Large intestine (tissue), 3 donors: ENCODE results near the gene KIAA1755. TPM values are rescaled to one million over a fixed set of nuclear protein-coding genes. Genes with fewer than 3 reads are reported as not detected.
"Not testable (repeated sequence)": the region's sequence is repeated elsewhere in the genome, so short reads cannot be mapped to it uniquely, and the experiment has no call there.

Experiments
- DNase-seq, 2 donors: peaks; one replicate each; pipeline versions ENCODE4 v3.0.0 to v3.0.0-alpha.2; 2013
- H3K27ac ChIP-seq: one replicate; pipeline ENCODE4 v1.5.1; 2013; ENCODE audit warnings: low read length
- H3K27me3 ChIP-seq: 2 replicates; pipeline ENCODE4 v1.6.1; 2013; ENCODE audit warnings: low read length; ENCODE audit not compliant: control insufficient read depth, insufficient read depth
- H3K36me3 ChIP-seq: 2 replicates; pipeline ENCODE4 v1.6.1; 2013; ENCODE audit warnings: low read length; ENCODE audit not compliant: control insufficient read depth, insufficient read depth
- H3K4me1 ChIP-seq: one replicate; pipeline ENCODE4 v1.6.1; 2013; ENCODE audit warnings: low read length; ENCODE audit not compliant: control insufficient read depth, insufficient read depth
- H3K4me3 ChIP-seq: one replicate; pipeline ENCODE4 v1.5.1; 2013; ENCODE audit warnings: low read length
- H3K9me3 ChIP-seq: one replicate; pipeline ENCODE4 v1.6.1; 2013; ENCODE audit warnings: mild to moderate bottlenecking, low read depth, low read length, moderate library complexity; ENCODE audit not compliant: control insufficient read depth
- WGBS: methylation state at CpG from one replicate; pipeline ENCODE4 v1.1.5; 2013; ENCODE audit warnings: low lambda C conversion rate; ENCODE audit not compliant: insufficient coverage; 5-methylcytosine and 5-hydroxymethylcytosine counted together
- polyA plus RNA-seq: library from polyadenylated mRNA; unstranded; fragments of 120-200 nt; gene quantifications from one replicate; pipeline ENCODE4 v1.2.1, GENCODE V29; 2013

Gene KIAA1755
- polyA plus RNA-seq, 1 donor: 8.4 TPM

DNA sequence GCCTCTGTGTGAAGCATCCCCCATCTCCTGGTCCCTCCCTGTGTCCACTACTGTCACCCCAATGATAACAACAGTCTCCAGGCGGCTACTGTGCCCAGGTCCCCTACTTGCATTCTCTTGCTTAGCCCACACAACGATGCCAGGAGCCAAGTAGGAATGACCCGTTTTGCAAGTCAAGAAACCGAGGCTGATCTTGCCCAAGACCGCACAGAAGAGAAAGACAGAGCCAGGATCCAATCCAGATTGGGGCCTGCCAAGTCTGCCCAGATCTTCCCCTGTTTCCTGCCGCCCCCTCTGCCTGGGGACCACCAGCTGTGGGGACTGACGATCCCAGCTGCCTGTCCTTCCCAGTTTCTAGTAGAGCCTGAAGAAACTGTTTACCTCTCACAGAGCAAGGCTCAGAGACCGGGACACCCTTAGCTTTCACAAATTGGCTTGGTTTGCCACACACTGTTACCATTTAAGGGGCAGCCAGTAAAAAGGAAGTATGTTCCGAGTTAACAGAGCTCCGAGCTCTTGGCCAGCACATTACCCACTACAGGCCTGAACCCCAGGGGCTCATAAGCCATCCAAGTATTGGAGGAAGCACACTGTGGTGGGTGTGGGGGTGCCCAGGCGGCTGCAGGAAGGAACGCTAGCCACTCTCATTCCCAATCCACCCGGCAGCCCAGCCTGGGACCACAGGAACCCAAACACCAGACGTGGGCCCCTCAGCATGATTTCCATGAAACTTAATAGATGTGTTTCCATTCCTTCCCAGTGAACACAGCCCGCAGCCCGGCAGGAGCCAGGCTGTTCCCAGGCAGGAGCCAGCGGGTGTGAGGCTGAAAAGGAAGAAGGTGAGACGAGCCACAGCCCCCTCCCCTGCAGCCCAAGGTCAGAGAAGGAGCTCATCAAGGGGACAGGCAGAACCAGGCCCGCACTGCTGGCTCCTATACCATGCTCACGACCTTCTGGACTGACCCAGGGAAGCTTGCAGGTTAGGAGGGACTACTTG, 7.9 kb downstream of the KIAA1755 start:
- no CpG with 5 or more reads among the region's 20 CpGs for WGBS
- H3K27ac ChIP-seq: no peak overlapping the region
- peaks cover 2% of the 10 kb centered on the region for H3K27me3 ChIP-seq
- no peak for DNase-seq
- H3K4me1 ChIP-seq: no peaks in the 10 kb centered on the region
- H3K9me3 ChIP-seq: no peaks in the 10 kb centered on the region
- no peaks in the 10 kb centered on the region for H3K36me3 ChIP-seq
- H3K4me3 ChIP-seq: no peak overlapping the region

DNA sequence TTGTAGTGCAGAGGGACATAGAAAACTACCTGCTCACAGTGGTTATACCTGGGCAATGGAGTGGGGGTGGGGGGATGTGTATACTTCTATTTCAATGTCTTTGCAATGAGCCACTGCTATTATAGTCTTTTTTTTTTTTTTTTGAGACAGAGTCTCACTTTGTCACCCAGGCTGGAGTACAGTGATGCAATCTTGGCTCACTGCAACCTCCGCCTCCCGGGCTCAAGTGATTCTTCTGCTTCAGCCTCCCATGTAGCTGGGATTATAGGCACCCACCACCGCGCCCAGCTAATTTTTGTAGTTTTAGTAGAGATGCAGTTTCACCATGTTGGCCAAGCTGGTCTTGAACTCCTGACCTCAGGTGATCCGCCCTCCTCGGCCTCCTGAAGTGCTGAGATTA, 9.1 kb downstream of the KIAA1755 start:
- H3K9me3 ChIP-seq, H3K4me1 ChIP-seq, H3K27ac ChIP-seq, DNase-seq, H3K27me3 ChIP-seq, H3K36me3 ChIP-seq, H3K4me3 ChIP-seq: not testable (repeated sequence)
- no CpG with 5 or more reads among the region's 6 CpGs for WGBS

DNA sequence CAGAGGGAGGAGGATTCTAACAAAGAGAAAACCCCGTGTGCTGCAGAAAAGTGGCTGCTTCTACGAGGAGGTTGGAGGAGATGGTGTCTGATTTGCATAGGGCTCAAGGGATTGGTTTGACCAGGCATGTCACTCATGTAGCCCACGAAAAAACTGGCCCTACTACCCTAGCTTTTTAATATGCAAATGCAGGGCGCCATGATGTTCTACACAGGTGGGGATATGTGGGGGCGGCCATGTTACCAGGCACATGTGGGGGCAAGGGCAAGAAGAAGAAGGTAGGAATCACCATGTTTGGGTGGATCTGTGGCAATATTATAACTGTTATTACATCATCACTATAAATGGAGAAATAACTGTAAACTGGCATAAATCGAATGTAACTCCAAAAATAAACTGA, 9.9 kb downstream of the KIAA1755 start:
- no peak overlapping the region for H3K27ac ChIP-seq
- no peaks in the 10 kb centered on the region for H3K9me3 ChIP-seq
- no peak overlapping the region for H3K4me3 ChIP-seq
- H3K36me3 ChIP-seq: no peaks in the 10 kb centered on the region
- H3K27me3 ChIP-seq: no peaks in the 10 kb centered on the region
- 83% methylated on average over 1 of the region's 6 CpGs for WGBS
- DNase-seq: no peak
- no peaks in the 10 kb centered on the region for H3K4me1 ChIP-seq

DNA sequence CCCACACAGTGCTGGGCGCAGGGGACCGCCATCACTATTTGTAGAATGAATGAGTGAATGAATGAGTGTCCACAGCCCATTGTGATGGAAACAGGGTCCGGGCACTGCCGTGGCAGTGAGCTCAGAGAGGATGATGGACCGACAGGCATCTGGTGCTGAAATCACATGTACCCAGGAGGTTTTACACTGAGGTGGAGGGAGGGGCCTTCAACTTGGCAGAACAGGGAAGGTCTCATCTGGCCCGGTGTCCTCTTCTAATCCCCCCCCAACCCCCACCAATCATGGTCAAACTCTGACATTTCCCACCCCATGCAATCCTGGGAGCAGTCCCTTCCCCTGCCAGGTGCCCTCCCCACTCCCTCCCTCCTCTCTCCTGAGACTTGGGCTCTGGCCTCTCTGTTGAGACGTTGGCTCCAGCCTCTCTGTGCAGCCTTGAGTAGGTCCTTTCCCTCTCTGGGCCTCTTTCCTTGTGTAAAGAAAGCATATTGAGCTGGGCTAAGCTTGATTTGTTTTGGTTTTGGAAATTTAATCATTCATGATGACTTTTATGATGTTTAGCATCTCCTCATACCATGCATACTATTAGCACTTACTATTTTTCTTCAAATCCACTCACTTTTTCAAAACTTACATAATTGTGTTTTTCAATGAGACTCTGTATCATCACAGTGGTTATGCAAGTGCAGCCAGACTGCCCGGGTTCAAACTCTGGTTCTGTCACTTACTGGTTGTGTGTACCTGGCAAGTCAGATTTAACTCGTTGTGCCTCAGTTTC, 10.8 kb downstream of the KIAA1755 start:
- no peak overlapping the region for H3K4me3 ChIP-seq
- no peaks in the 10 kb centered on the region for H3K9me3 ChIP-seq
- no peaks in the 10 kb centered on the region for H3K36me3 ChIP-seq
- DNase-seq: no peak
- H3K4me1 ChIP-seq: no peaks in the 10 kb centered on the region
- H3K27me3 ChIP-seq: no peaks in the 10 kb centered on the region
- no peak overlapping the region for H3K27ac ChIP-seq
- no CpG with 5 or more reads among the region's 9 CpGs for WGBS

DNA sequence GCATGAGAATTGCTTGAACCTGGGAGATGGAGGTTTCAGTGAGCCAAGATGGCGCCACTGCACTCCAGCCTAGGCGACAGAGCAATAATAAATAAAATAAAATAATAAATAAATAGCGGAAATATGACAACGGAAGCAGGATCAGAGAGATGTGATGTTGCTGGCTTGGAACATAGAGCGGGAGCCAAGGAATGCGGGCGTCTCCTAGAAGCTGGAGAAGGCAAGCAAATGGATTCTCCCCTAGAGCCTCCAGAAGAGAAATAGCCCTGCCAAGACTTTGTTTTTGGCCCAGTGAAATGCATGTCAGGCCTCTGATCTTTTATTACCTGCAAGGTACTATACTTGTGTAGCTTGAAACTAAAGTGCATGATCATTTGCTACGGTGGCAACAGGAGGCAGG, 12.4 kb downstream of the KIAA1755 start:
- DNase-seq: no peak
- no peaks in the 10 kb centered on the region for H3K27me3 ChIP-seq
- H3K4me1 ChIP-seq: no peaks in the 10 kb centered on the region
- no peaks in the 10 kb centered on the region for H3K9me3 ChIP-seq
- H3K36me3 ChIP-seq: no peaks in the 10 kb centered on the region
- H3K27ac ChIP-seq: no peak overlapping the region
- no peak overlapping the region for H3K4me3 ChIP-seq
- 90% methylated on average over 4 of the region's 8 CpGs for WGBS

DNA sequence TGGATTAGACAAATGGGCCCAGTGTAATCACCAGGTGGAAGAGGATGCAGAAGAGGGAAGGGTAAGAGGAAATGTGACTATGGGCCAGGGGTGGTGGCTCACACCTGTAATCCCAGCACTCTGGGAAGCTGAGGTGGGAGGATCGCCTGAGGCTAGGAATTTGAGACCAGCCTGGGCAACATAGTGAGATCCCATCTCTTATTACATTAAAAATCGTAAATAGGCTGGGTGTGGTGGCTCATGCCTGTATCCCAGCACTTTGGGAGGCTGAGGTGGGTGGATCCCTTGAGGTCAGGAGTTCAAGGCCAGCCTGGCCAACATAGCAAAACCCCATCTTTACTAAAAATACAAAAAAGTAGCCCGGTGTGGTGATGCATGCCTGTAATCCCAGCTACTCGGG, 12.8 kb downstream of the KIAA1755 start:
- DNase-seq, H3K36me3 ChIP-seq, H3K9me3 ChIP-seq, H3K27me3 ChIP-seq, H3K4me1 ChIP-seq, H3K4me3 ChIP-seq, H3K27ac ChIP-seq: not testable (repeated sequence)
- no CpG with 5 or more reads among the region's 4 CpGs for WGBS

DNA sequence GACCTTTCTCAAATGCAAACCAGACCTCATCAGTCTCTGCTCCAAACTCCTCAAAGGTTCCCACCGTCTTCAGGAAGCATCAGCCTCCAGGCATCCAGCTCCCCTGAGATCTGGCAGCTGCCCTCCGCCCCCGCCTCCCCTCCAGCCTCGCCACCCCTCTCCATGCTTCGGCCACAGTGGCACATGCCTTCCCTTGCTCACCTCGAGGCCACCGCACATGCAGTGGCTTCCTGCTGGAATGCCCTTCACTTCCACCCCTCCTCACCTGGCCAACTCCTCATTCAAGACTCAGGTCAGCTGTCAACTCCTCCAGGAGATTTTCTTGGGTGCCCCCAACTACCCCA, 13.4 kb downstream of the KIAA1755 start:
- Histone ChIP-seq H3K27ac (no peak overlapping the region), H3K9me3 (peaks cover 4% of the 10 kb centered on the region), H3K27me3 (no peaks in the 10 kb centered on the region), H3K4me3 (no peak overlapping the region), H3K4me1 (no peaks in the 10 kb centered on the region), H3K36me3 (no peaks in the 10 kb centered on the region)
- no CpG with 5 or more reads among the region's 7 CpGs for WGBS
- DNase-seq: no peak

DNA sequence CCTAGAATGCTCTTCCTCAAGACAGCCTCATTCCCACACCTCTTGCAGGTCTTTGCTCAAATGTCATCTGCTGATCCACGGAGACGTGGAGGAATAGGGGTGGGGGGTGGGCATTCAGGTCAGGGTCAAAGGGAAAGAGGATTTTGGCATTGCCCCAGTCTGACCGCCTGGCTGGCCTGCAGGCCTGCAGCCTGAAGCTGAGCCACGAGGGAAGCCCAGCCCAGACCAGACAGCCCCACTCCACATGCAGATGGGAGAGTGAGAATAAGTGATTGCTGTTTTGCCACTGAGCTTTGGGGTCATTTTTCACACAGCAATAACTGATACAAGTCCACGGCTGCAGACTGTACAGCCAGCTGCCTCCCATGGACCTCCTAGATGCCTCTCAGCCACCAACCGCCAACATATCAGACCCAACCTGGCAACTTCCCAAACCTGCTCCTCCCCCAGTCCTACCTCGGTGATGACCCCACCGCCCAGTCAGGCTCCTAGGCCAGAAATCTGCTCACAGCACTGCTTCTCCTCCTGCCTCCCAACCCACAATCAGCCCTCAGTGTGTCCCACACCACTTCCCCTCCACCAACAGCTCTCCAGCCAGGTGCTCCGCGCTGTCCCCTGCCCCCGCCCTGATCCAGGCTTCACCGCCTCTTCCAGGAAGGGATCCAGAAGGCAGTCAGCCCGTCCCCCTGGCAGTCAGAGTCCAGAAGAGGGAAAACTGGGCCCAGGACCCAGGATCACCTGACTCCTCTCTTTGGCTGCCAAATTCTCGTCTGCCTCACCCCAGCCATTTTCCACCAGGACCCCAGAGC, 14.0 kb downstream of the KIAA1755 start:
- WGBS: 66% methylated on average over 3 of the region's 14 CpGs

DNA sequence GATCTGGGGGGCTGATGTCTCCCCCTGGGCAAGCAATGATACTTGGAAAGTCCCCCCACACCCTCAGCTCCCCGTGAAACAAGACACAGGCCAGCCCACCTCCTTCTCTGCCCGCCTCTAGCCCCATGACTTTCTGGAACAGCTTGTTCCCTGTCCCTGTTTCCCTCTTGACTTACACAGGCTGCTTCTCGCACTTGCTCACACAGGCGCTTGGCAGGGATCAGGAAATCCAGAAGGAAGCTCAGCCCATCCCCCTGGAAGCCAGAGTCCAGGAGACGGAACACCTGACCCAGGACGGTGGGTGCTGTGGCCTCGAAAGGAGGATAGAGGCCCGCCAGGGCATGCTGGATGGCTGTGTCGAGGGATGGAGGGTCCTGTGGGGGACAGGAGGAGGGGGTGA, 14.8 kb downstream of the KIAA1755 start:
- no peaks in the 10 kb centered on the region for H3K36me3 ChIP-seq
- no CpG with 5 or more reads among the region's 9 CpGs for WGBS
- H3K9me3 ChIP-seq: peaks cover 10% of the 10 kb centered on the region
- H3K4me3 ChIP-seq: no peak overlapping the region
- H3K4me1 ChIP-seq: no peaks in the 10 kb centered on the region
- no peak for DNase-seq
- H3K27me3 ChIP-seq: peaks cover 5% of the 10 kb centered on the region
- no peak overlapping the region for H3K27ac ChIP-seq

More for the DNA sequence above, 14.0 kb downstream of the KIAA1755 start:
- Histone ChIP-seq H3K36me3 (no peaks in the 10 kb centered on the region), H3K27me3 (no peaks in the 10 kb centered on the region), H3K9me3 (peaks cover 7% of the 10 kb centered on the region), H3K4me1 (no peaks in the 10 kb centered on the region), H3K27ac (no peak overlapping the region), H3K4me3 (no peak overlapping the region)
- no peak for DNase-seq

DNA sequence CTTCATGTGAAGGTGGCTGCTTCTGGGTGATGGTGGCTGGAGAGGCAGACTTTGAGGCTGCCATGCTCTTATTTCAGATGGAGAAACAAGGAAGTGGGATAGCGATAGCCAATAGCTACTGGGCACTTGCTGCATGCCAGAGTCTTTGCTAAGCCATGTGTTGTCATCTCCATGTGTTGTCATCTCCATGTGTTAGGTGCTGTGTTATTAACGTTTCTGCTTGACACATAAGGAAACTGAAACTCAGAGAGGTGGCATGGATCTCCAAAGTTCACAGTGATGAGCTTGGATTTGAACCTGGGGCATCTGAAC, 16.9 kb downstream of the KIAA1755 start:
- H3K27ac ChIP-seq: no peak overlapping the region
- no CpG with 5 or more reads among the region's 2 CpGs for WGBS
- H3K27me3 ChIP-seq: peaks cover 5% of the 10 kb centered on the region

More for the DNA sequence above, 16.9 kb downstream of the KIAA1755 start:
- H3K36me3 ChIP-seq: peaks cover 2% of the 10 kb centered on the region
- no peak overlapping the region for H3K4me3 ChIP-seq
- DNase-seq: no peak
- peaks cover 10% of the 10 kb centered on the region for H3K9me3 ChIP-seq
- peaks cover 6% of the 10 kb centered on the region for H3K4me1 ChIP-seq
